ENCODE measurements around the gene WDR5.

Gene WDR5

GRCh38 chr9:134132208-134132870 lies 3.5 kb upstream of the WDR5 start:
- DNase-seq (ENCODE audit: low spot score): no peak

GRCh38 chr9:134134949-134135342 lies 936 bp upstream of the WDR5 start:
- DNase-seq (ENCODE audit: low spot score): peak; percentile 59

GRCh38 chr9:134136118-134136995 lies 475 bp downstream of the WDR5 start:
- no peak for DNase-seq (ENCODE audit: low spot score)

- DNase-seq (ENCODE audit: low spot score): peak; percentile 46
Observed at GRCh38 chr9:134136996-134137299, 1.1 kb downstream of the WDR5 start.

GRCh38 chr9:134138292-134138691 lies 2.4 kb downstream of the WDR5 start:
- DNase-seq (ENCODE audit: low spot score): no peak

- DNase-seq (ENCODE audit: low spot score): no peak
Observed at GRCh38 chr9:134139081-134139480, 3.2 kb downstream of the WDR5 start.

- DNase-seq (ENCODE audit: low spot score): no peak
Observed at GRCh38 chr9:134141906-134142305, 6.0 kb downstream of the WDR5 start.

- no peak for DNase-seq (ENCODE audit: low spot score)
Observed at GRCh38 chr9:134144801-134145200, 8.9 kb downstream of the WDR5 start.

- no peak for DNase-seq (ENCODE audit: low spot score)
Observed at GRCh38 chr9:134145262-134145661, 9.4 kb downstream of the WDR5 start.

- no peak for DNase-seq (ENCODE audit: low spot score)
Observed at GRCh38 chr9:134146774-134147493, 11.1 kb downstream of the WDR5 start.

GRCh38 chr9:134149380-134149779 lies 13.5 kb downstream of the WDR5 start:
- DNase-seq (ENCODE audit: low spot score): no peak

- no peak for DNase-seq (ENCODE audit: low spot score)
Observed at GRCh38 chr9:134150557-134151214, 14.8 kb downstream of the WDR5 start.

- DNase-seq (ENCODE audit: low spot score): no peak
Observed at GRCh38 chr9:134152022-134152448, 16.2 kb downstream of the WDR5 start.

- no peak for DNase-seq (ENCODE audit: low spot score)
Observed at GRCh38 chr9:134152488-134152887, 16.6 kb downstream of the WDR5 start.

- DNase-seq (ENCODE audit: low spot score): no peak
Observed at GRCh38 chr9:134153450-134153849, 17.6 kb downstream of the WDR5 start.

- no peak for DNase-seq (ENCODE audit: low spot score)
Observed at GRCh38 chr9:134154262-134154701, 18.4 kb downstream of the WDR5 start.

- DNase-seq (ENCODE audit: low spot score): no peak
Observed at GRCh38 chr9:134155812-134156377, 20.0 kb downstream of the WDR5 start.

- DNase-seq (ENCODE audit: low spot score): no peak
Observed at GRCh38 chr9:134156564-134157377, 20.9 kb downstream of the WDR5 start.

- no peak for DNase-seq (ENCODE audit: low spot score)
Observed at GRCh38 chr9:134157378-134157885, 21.6 kb downstream of the WDR5 start.

GRCh38 chr9:134158242-134158641 lies 22.4 kb downstream of the WDR5 start:
- no peak for DNase-seq (ENCODE audit: low spot score)
